ENCODE results near the gene FRMD8. TPM values are rescaled to one million over a fixed set of nuclear protein-coding genes. Genes with fewer than 3 reads are reported as not detected.

The FRMD8 gene
- total and polyA plus RNA-seq, 2 donors (not counting 3 experiments of a cell fraction or from before 2014, with no cell fraction given), result 36.4 to 53.9 TPM

DNA sequence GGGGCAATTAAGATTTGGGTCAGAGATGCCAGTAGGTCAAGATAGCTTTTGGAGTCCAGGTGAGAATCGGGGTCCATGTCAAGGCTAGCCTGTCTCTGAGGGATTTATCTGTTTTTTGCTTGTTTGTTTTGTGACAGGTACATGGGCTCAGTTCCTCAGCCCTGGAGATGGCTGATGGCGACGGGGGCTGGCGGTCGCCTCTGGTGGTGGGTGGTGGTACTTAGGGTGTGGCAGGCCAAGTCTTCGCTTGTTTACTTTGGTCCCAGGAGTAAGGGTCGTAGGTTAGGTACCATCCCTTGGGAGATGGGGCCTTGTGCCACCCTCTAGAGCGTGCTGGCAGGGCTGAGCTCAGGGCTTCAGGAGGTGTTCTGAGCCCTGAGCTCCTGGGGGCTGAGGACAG is 8.7 kb upstream of the FRMD8 start:
- intact Hi-C loops (cut with micrococcal nuclease) (no loop called here), dilution Hi-C loops (cut with MboI; ENCODE audit: extremely low pct_ligation_motif_present, low sequenced_read_pairs) (no loop called here)
- no peak overlapping the region for H3K4me3 ChIP-seq (replicated peaks in 1 of 3; ENCODE audit: insufficient read depth in 1 of 3, low read depth in 1 of 3, low read length in 3 of 3)
- BruUV-seq (replicated peaks), result no TSS peak
- no peak overlapping the region for H2AFZ ChIP-seq (ENCODE audit: low read depth, low read length)
- H3K27me3 ChIP-seq (ENCODE audit: control insufficient read depth in 2 of 2, insufficient read depth in 2 of 2, low read length in 2 of 2), result no peaks in the 10 kb centered on the region
- no peaks in the 10 kb centered on the region for H3K9me1 ChIP-seq (replicated peaks; ENCODE audit: control insufficient read depth, extremely low read depth, insufficient read depth, low read length)
- no peak for FAIRE-seq
- DNase-seq (ENCODE audit: low read depth, low spot score), result no peak
- H3K79me2 ChIP-seq (ENCODE audit: control insufficient read depth, insufficient read depth, low read length), result no peaks in the 10 kb centered on the region
- H3K9ac ChIP-seq (replicated peaks; ENCODE audit: extremely low read depth, insufficient read depth, low read length), result no peak overlapping the region
- ChIA-PET POLR2A (interaction anchor here (0.6 kb wide), 1 partner anchor 131 kb away, joined by 5 read pairs; no protein-coding TSS in a partner anchor), CTCF (interaction anchor here (1.6 kb wide), 1 partner anchor 38 kb away, joined by 3 read pairs; no protein-coding TSS in a partner anchor)
- no peak overlapping the region for H3K27ac ChIP-seq (ENCODE audit: insufficient read depth, low read depth, low read length)
- H3K9me3 ChIP-seq (replicated peaks; ENCODE audit: control insufficient read depth, insufficient read depth, low read length), result no peaks in the 10 kb centered on the region
- TF ChIP-seq JUN (IDR thresholded peaks at IDR 0.05; ENCODE audit: borderline replicate concordance, insufficient read depth, insufficient read length, low read depth) (no peak), MYC (IDR thresholded peaks at IDR 0.05; ENCODE audit: low read depth, low read length) (no peak), FOS (IDR thresholded peaks at IDR 0.05; ENCODE audit: borderline replicate concordance, insufficient read depth, low read length) (no peak), GATA2 (IDR thresholded peaks at IDR 0.05; ENCODE audit: insufficient read depth, insufficient read length, low read depth, low read length) (no peak), POLR2AphosphoS5 (IDR thresholded peaks at IDR 0.05; ENCODE audit: insufficient read depth, low read depth, low read length) (no peak), EZH2 (IDR thresholded peaks at IDR 0.05; ENCODE audit: borderline replicate concordance, low read depth, low read length, severe bottlenecking) (no peak), POLR2A (IDR thresholded peaks at IDR 0.05; ENCODE audit: low read depth, low read length) (no peak)
- TF ChIP-seq, protein P1, sequence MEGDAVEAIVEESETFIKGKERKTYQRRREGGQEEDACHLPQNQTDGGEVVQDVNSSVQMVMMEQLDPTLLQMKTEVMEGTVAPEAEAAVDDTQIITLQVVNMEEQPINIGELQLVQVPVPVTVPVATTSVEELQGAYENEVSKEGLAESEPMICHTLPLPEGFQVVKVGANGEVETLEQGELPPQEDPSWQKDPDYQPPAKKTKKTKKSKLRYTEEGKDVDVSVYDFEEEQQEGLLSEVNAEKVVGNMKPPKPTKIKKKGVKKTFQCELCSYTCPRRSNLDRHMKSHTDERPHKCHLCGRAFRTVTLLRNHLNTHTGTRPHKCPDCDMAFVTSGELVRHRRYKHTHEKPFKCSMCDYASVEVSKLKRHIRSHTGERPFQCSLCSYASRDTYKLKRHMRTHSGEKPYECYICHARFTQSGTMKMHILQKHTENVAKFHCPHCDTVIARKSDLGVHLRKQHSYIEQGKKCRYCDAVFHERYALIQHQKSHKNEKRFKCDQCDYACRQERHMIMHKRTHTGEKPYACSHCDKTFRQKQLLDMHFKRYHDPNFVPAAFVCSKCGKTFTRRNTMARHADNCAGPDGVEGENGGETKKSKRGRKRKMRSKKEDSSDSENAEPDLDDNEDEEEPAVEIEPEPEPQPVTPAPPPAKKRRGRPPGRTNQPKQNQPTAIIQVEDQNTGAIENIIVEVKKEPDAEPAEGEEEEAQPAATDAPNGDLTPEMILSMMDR (IDR thresholded peaks at IDR 0.05; ENCODE audit: extremely low read depth in 1 of 2, insufficient read depth in 1 of 2, low read depth in 1 of 2, low read length in 2 of 2), result no peak
- TF ChIP-seq, protein P2, sequence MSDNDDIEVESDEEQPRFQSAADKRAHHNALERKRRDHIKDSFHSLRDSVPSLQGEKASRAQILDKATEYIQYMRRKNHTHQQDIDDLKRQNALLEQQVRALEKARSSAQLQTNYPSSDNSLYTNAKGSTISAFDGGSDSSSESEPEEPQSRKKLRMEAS (IDR thresholded peaks at IDR 0.05; ENCODE audit: insufficient read depth, insufficient read length), result no peak
- H3K4me2 ChIP-seq (ENCODE audit: insufficient read depth, low read length), result no peak overlapping the region
- peaks cover 9% of the 10 kb centered on the region for H3K4me1 ChIP-seq (ENCODE audit: control insufficient read depth, extremely low read depth, insufficient read depth, low read length)
- no peaks in the 10 kb centered on the region for H4K20me1 ChIP-seq (replicated peaks; ENCODE audit: control insufficient read depth, extremely low read depth, insufficient read depth, low read length)
- H3K36me3 ChIP-seq (ENCODE audit: control insufficient read depth in 2 of 2, extremely low read depth in 1 of 2, insufficient read depth in 2 of 2, low read length in 2 of 2), result no peaks in the 10 kb centered on the region
